IMR-90 (cell line): ENCODE data around the gene RPL10A. TPM values are rescaled to one million over a fixed set of nuclear protein-coding genes. Genes with fewer than 3 reads are reported as not detected.

Experiments
- ATAC-seq: fragments of 200-7000 bp; cut with Tn5 transposase; 2 replicates; pipeline ENCODE4 v1.9.1; 2020; ENCODE audit warnings: low read depth, mild to moderate bottlenecking, moderate library complexity
- BruUV-seq: library from RNA; stranded (reverse); fragments of 400-500 nt; replicated peaks from 2 replicates; lab custom pipeline; 2021; lab: Mats Ljungman, UMichigan
- CTCF ChIA-PET: fragments of 300-600 bp; formaldehyde crosslinking; extraction: SDS; loops from one replicate; lab custom pipeline; 2021; ENCODE audit warnings: antibody characterized with exemption; lab: Yijun Ruan, JAX
- POLR2A ChIA-PET: fragments of 300-600 bp; sonication (Branson Sonifier 250); formaldehyde crosslinking; loops from one replicate; lab custom pipeline; 2022; ENCODE audit warnings: antibody characterized with exemption; ENCODE audit not compliant: unreplicated experiment; lab: Charles Lee
- DNase-seq: peaks from one replicate; pipeline ENCODE4 v3.0.0; 2013
- H2AFZ ChIP-seq: replicated peaks from 2 replicates; pipeline ENCODE3; 2013; ENCODE audit warnings: low read length, mild to moderate bottlenecking; ENCODE audit not compliant: poor library complexity
- H2AK5ac ChIP-seq: 2 replicates; pipeline ENCODE4 v1.6.1; 2013; ENCODE audit warnings: low read depth, low read length, inconsistent platforms
- H2AK9ac ChIP-seq: replicated peaks from 2 replicates; pipeline ENCODE3; 2013; ENCODE audit warnings: mild to moderate bottlenecking, low read depth, low read length, moderate library complexity; ENCODE audit not compliant: poor library complexity
- H2BK120ac ChIP-seq: 2 replicates; pipeline ENCODE4 v1.6.1; 2013; ENCODE audit warnings: low read depth, low read length, inconsistent platforms
- H2BK15ac ChIP-seq: 3 replicates; pipeline ENCODE4 v1.6.1; 2013; ENCODE audit warnings: low read depth, low read length, inconsistent platforms
- H2BK20ac ChIP-seq: 2 replicates; pipeline ENCODE4 v1.6.1; 2013; ENCODE audit warnings: low read depth, mild to moderate bottlenecking, inconsistent platforms, low read length, moderate library complexity
- H2BK5ac ChIP-seq: 2 replicates; pipeline ENCODE4 v1.6.1; 2013; ENCODE audit warnings: mild to moderate bottlenecking, low read depth, low read length, inconsistent platforms; ENCODE audit not compliant: poor library complexity, severe bottlenecking
- H3K14ac ChIP-seq: replicated peaks from 2 replicates; pipeline ENCODE4 v1.6.1; 2013; ENCODE audit warnings: low read depth, low read length, inconsistent platforms
- H3K18ac ChIP-seq: 2 replicates; pipeline ENCODE4 v1.6.1; 2013; ENCODE audit warnings: low read depth, low read length, control low read depth
- H3K23ac ChIP-seq: 2 replicates; pipeline ENCODE4 v1.6.1; 2013; ENCODE audit warnings: low read depth, low read length, inconsistent platforms
- H3K27ac ChIP-seq: 2 replicates; pipeline ENCODE4 v1.5.1; 2013; ENCODE audit warnings: mild to moderate bottlenecking, control low read depth, low read length; ENCODE audit not compliant: insufficient read depth
- H3K27me3 ChIP-seq: 2 replicates; pipeline ENCODE4 v1.6.1; 2013; ENCODE audit warnings: low read length; ENCODE audit not compliant: control insufficient read depth, insufficient read depth
- H3K36me3 ChIP-seq: 2 replicates; pipeline ENCODE4 v1.6.1; 2013; ENCODE audit warnings: low read length, mixed read lengths; ENCODE audit not compliant: control insufficient read depth, insufficient read depth
- H3K4ac ChIP-seq: 2 replicates; pipeline ENCODE4 v1.6.1; 2013; ENCODE audit warnings: low read depth, low read length, inconsistent platforms
- H3K4me1 ChIP-seq: 2 replicates; pipeline ENCODE4 v1.6.1; 2013; ENCODE audit warnings: low read length, mixed read lengths; ENCODE audit not compliant: control insufficient read depth, insufficient read depth
- H3K4me2 ChIP-seq: 2 replicates; pipeline ENCODE4 v1.6.1; 2013; ENCODE audit warnings: low read depth, mild to moderate bottlenecking, control low read depth, low read length, moderate library complexity
- H3K4me3 ChIP-seq: 2 replicates; pipeline ENCODE4 v1.5.1; 2013; ENCODE audit warnings: low read depth, mild to moderate bottlenecking, control low read depth, low read length, moderate library complexity; ENCODE audit not compliant: insufficient read depth
- H3K56ac ChIP-seq: 2 replicates; pipeline ENCODE4 v1.6.1; 2013; ENCODE audit warnings: low read length, inconsistent platforms; ENCODE audit not compliant: insufficient read depth; ENCODE audit errors: extremely low read depth
- H3K79me1 ChIP-seq, 2 experiments: 2 replicates each; pipeline ENCODE4 v1.6.1; 2013; ENCODE audit warnings: low read length in 2 of 2, inconsistent platforms in 1 of 2, low read depth in 1 of 2
- H3K9ac ChIP-seq: 2 replicates; pipeline ENCODE4 v1.6.1; 2013; ENCODE audit warnings: low read depth, low read length, control low read depth
- H3K9me1 ChIP-seq: 2 replicates; pipeline ENCODE4 v1.6.1; 2013; ENCODE audit warnings: low read length, inconsistent platforms; ENCODE audit not compliant: insufficient read depth
- H3K9me3 ChIP-seq: 2 replicates; pipeline ENCODE4 v1.6.1; 2013; ENCODE audit warnings: low read length; ENCODE audit not compliant: control insufficient read depth, insufficient read depth
- H4K20me1 ChIP-seq: 2 replicates; pipeline ENCODE4 v1.6.1; 2013; ENCODE audit warnings: low read length, inconsistent platforms; ENCODE audit not compliant: insufficient read depth
- H4K5ac ChIP-seq: 2 replicates; pipeline ENCODE4 v1.6.1; 2013; ENCODE audit warnings: mild to moderate bottlenecking, low read depth, low read length, control low read depth
- H4K8ac ChIP-seq, 2 experiments: 2 replicates each; pipeline ENCODE4 v1.6.1; 2013; ENCODE audit warnings: low read depth in 2 of 2, low read length in 2 of 2, control low read depth in 1 of 2, inconsistent platforms in 1 of 2
- H4K91ac ChIP-seq: 2 replicates; pipeline ENCODE4 v1.6.1; 2013; ENCODE audit warnings: low read depth, low read length, inconsistent platforms; ENCODE audit not compliant: insufficient read depth
- FOS ChIP-seq: fragments of 150-350 bp; IDR thresholded peaks from 2 replicates; pipeline ENCODE4 v1.6.1; 2016; ENCODE audit warnings: low read depth, low read length
- MAZ ChIP-seq: IDR thresholded peaks from 2 replicates; pipeline ENCODE4 v1.6.1; 2012; ENCODE audit warnings: low read depth, mild to moderate bottlenecking, low read length, improper control_type of control experiment, moderate library complexity, borderline replicate concordance
- SMC3 ChIP-seq: fragments of 150-350 bp; IDR thresholded peaks from 2 replicates; pipeline ENCODE4 v1.6.1; 2016; ENCODE audit warnings: low read depth, mild to moderate bottlenecking, antibody characterized with exemption, low read length, moderate library complexity
- WGBS, 2 experiments: methylation state at CpG; one replicate each; pipeline versions ENCODE4 v1.1.5 to v1.1.7; 2013; ENCODE audit warnings: missing lambda C conversion rate in 2 of 2; ENCODE audit not compliant: insufficient read length in 1 of 2; ENCODE audit errors: extremely low coverage in 2 of 2; 5-methylcytosine and 5-hydroxymethylcytosine counted together
- dilution Hi-C: fragments of 300-500 bp; cut with HindIII; formaldehyde crosslinking; loops from one replicate; pipeline ENCODE4 v1.14.3; 2018; ENCODE audit warnings: low sequenced_read_pairs; ENCODE audit not compliant: unreplicated experiment
- in situ Hi-C: fragments of 300-500 bp; cut with MboI; formaldehyde crosslinking; loops from 3 replicates; pipeline ENCODE4 v1.14.3; 2019; ENCODE audit warnings: low sequenced_read_pairs, inconsistent platforms, mixed read lengths
- intact Hi-C: fragments of 100-400 bp; cut with micrococcal nuclease; formaldehyde crosslinking; loops from 2 replicates; pipeline ENCODE4 v1.10.0; 2022
- polyA plus RNA-seq, 3 experiments: library from polyadenylated mRNA; depleted of rRNA; stranded (reverse); fragments of >200 nt; gene quantifications; 2 replicates each; pipeline ENCODE4 v1.2.3, GENCODE V29; 2012; ENCODE audit warnings: low replicate concordance in 1 of 3
- total RNA-seq: library from RNA; depleted of rRNA; stranded (reverse); fragments of >200 nt; gene quantifications from 2 replicates; pipeline ENCODE4 v1.2.3, GENCODE V29; 2012
- TF ChIP-seq, protein P1 (sequence below): fragments of 150-350 bp; IDR thresholded peaks from 2 replicates; pipeline ENCODE4 v1.6.1; 2017; ENCODE audit warnings: mild to moderate bottlenecking, antibody characterized with exemption, low read length, low read depth

The RPL10A gene
- total and polyA plus RNA-seq, 2 of the 4 experiments (the other 2 are of a cell fraction): 2,310 to 3,153 TPM

DNA sequence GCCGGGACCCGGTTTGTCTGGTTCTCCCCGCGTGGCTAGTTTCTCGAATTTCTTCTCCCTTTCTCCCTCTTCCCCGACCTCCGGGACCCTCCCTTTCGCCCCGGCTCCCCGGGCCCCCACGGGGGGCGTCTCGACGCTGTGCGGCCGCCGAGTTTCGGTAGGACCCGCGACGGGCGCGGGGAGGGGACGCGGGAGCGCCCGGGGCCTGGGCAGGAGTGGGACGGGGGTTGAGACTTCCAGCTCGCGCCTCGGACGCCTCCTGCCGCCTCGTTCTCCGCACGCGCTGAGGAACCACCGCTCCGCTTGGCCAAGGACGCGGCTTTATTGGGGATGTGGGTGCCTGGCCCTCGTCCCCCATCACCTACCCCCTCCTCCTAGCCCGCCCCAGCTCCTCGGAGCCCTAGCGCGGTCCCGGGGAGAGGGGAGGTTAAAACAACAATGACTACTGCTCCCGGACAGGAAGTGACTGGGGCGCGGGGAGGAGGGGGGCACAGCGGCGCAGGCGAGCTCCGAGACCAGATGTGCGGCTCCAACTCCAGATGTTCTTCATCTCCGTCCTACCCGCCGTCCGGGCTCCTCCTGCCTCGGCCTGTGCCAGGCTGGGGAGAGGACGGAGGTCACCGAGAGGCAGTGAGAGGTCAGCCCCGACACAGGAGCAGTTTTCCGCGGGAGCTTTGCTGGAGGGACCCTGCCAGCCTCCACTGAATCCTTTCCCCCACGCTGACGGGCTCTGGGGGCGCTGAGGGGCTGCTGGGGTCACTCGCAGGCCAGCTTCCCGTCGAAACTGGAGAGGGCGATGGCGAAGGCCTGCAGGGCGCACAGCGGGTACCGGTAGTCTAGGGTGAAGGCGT lies 29.6 kb downstream of the RPL10A start (continued):
- TF ChIP-seq SMC3 (no peak), FOS (no peak; the same call in 1 of the 2 replicates), MAZ (peak; percentile 89)

DNA sequence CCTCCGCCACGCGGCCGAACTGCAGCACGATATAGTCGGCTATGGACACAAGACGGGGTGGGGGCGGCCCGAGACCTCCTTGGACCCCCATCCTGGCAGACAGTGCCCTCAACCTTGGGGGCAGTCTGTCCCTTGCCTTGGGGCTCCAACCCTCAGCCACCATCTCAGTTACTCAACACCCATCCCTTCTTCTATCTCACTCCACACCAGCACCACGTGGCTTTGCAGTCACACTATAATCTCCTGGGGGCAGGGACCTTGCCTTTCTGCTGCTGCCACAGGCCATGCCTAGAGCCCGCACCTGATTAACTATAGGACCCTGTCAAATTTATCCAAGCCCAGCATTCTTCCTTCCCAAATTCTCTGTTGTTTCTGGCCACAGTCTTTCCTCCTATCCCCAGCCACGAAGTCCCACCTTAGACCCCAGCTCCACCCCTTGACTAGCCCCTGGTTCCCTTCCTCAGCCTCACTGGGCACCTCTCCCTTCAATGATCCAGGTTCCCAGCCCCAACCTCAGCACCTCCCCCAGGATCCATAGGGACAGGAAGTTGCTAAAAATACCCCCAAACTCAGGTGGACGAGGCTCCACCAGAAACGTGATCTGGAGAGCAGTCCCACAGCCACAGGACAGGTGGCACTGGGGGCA lies 30.3 kb downstream of the RPL10A start:
- peak overlapping the region; percentile 63; the same call in 1 of the 2 replicates for H3K4me3 ChIP-seq
- H4K5ac ChIP-seq: peak overlapping the region; percentile 9; the same call in 1 of the 2 replicates
- no peak for TF ChIP-seq SMC3
- TF ChIP-seq, protein P1, sequence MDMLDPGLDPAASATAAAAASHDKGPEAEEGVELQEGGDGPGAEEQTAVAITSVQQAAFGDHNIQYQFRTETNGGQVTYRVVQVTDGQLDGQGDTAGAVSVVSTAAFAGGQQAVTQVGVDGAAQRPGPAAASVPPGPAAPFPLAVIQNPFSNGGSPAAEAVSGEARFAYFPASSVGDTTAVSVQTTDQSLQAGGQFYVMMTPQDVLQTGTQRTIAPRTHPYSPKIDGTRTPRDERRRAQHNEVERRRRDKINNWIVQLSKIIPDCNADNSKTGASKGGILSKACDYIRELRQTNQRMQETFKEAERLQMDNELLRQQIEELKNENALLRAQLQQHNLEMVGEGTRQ: peak; percentile 41; the same call in 1 of the 2 replicates
- ChIA-PET POLR2A (no interaction called here), CTCF (no interaction called here)
- 56% methylated on average over 4 of the region's 14 CpGs; no CpG with 5 or more reads in 1 of the 2 experiments for WGBS, 2 experiments
- in situ Hi-C loops: no loop called here
- H4K8ac ChIP-seq: peak overlapping the region; percentile 37 to 52; a peak in 2 of 4 replicates
- H2BK20ac ChIP-seq: no peak overlapping the region
- no peak overlapping the region for H3K56ac ChIP-seq
- peak overlapping the region; percentile 37; the same call in 1 of the 2 replicates for H4K91ac ChIP-seq
- H2BK15ac ChIP-seq: peak overlapping the region; percentile 1; the same call in 1 of the 3 replicates
- peaks cover 7 to 42% of the 10 kb centered on the region in 2 experiments; a peak in 3 of 4 replicates for H3K79me1 ChIP-seq
- peaks cover 33% of the 10 kb centered on the region for H3K9me1 ChIP-seq
- peak overlapping the region; percentile 80 for H2AK9ac ChIP-seq
- no peak for DNase-seq
- H3K18ac ChIP-seq: no peak overlapping the region; the same call in 1 of the 2 replicates
- intact Hi-C loops: no loop called here
- peak overlapping the region; percentile 48 for H3K27ac ChIP-seq
- no peaks in the 10 kb centered on the region for H3K27me3 ChIP-seq
- H2BK120ac ChIP-seq: peak overlapping the region; percentile 36; the same call in 1 of the 2 replicates
- peak overlapping the region; percentile 10 for H2BK5ac ChIP-seq
- H3K36me3 ChIP-seq: 0 out of 2 replicates have a peak, but pooled peaks cover 2% of the 10 kb centered on the region
- no peak for ATAC-seq
- no TSS peak for BruUV-seq
- H3K4me1 ChIP-seq: peaks cover 27% of the 10 kb centered on the region
- dilution Hi-C loops: no loop called here
- no peaks in the 10 kb centered on the region for H3K9me3 ChIP-seq
- no peak overlapping the region for H3K23ac ChIP-seq
- H4K20me1 ChIP-seq: peaks cover 26% of the 10 kb centered on the region
- H3K4ac ChIP-seq: peak overlapping the region; percentile 67
- peak overlapping the region; percentile 26; the same call in 1 of the 2 replicates for H3K9ac ChIP-seq
- H3K4me2 ChIP-seq: peak overlapping the region; percentile 25; the same call in 1 of the 2 replicates
- peak overlapping the region; percentile 74 for H2AK5ac ChIP-seq
- peak overlapping the region; percentile 18; the same call in 1 of the 2 replicates for H3K14ac ChIP-seq
- peak overlapping the region; percentile 29 for H2AFZ ChIP-seq
